NCI-H2107 treated with DMSO at 0.1 percent for 48 hours (cell line): Measurements from ENCODE around the gene RHO.
A peak's percentile ranks its signal among the peaks of the same experiment; 100 is the strongest.

Experiments used
- DNase-seq: peaks from one replicate; lab custom pipeline; 2025; ENCODE audit not compliant: unreplicated experiment; lab: John Stamatoyannopoulos, UW

Gene RHO

GRCh38 chr3:129519896-129520715 is 8.3 kb upstream of the RHO start:
- no peak for DNase-seq

DNA sequence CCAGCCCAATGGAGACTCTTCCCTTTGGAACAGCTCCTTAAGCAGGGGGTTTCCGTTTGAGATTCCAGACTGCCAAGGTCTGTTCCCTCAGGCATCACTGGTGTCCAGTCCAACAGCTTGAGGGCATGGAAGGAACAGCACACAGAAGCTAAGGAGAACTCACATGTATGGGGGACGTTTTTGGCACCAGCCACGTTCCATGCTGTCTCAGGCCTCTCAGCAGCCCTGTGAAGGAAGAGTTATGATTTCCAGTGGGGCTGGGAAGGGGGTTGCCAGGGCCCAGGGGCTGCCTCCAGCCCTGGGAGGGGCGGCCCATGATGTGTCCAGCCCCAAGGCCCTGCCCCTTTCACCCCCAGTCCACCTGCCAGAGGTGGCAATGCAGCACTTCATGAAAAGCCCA is 7.5 kb upstream of the RHO start:
- no peak for DNase-seq

DNA sequence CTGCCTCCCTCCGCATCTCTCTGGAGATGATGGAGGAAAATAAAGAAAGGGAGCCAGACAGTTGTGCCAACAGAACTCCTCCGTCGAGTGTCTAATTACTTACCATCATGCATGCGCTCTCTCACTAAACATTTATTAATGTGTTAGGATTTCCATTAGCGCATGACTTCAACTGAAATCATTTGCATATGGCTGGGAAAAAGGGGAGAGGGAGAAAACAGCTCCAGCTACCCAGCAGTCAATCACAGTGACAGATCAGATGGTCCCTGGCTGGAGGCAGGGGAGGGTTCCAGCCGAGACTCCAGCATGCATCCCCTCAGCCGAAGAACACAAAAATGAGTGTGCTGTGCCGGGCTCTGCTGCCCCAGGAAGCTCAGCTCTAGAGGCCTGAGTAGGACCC is 6.8 kb upstream of the RHO start:
- no peak for DNase-seq

DNA sequence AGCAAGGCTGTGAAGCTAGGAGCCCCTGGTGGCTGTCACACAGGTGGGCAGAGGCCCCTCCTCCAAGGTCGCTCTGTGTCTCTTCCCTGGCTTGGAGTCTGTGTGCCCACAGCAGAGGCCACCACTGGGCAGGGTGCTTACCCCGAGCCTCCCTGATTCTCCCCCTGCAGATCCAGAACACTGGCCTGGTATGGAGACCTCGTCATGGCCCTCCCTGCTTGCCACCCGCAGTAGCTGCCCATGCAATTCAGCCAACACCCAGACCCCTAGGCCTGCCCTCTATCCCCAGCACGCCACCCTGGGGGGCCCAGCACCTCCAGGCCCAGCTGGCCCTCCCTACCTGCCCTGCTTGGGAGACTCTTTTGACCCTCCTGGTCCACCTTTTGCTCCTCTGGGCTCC is 5.5 kb upstream of the RHO start:
- DNase-seq, result no peak

- DNase-seq, result no peak
These were observed 4.4 kb upstream of the RHO start for GRCh38 chr3:129524081-129524480.

DNA sequence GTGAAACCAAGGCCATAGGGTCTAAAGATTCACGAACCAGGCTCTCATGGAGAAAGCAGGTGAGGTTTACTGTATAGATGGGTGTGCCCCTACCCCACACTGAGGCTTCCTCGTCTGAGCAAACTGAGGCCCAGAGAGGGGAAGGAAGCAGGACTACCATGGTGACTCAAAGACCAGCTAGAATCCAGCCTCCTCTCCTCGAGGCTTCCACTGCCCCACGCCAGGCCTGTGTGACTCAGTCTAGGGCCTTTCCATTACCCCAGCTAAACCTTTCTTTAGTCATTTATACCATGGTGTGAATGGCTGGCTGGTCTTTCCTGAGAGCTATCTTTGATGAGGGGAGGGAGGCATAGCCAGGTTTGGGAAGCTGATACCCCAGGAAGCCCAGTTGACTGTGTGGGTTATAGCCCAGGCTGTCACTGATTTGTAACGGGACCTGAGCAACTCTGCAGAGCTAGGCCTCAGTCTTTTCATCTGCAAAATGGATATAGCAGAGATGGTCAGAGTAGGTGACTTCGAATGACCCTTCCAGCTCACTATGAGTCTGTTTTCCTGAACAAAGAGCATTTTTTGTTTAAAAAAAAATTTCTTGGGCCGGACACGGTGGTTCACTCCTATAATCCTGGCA is 3.0 kb upstream of the RHO start:
- no peak for DNase-seq

- DNase-seq, result peak; percentile 42
These were observed 2.1 kb upstream of the RHO start for GRCh38 chr3:129526121-129526900.

- no peak for DNase-seq
These were observed 1.2 kb upstream of the RHO start for GRCh38 chr3:129527262-129527661.

DNA sequence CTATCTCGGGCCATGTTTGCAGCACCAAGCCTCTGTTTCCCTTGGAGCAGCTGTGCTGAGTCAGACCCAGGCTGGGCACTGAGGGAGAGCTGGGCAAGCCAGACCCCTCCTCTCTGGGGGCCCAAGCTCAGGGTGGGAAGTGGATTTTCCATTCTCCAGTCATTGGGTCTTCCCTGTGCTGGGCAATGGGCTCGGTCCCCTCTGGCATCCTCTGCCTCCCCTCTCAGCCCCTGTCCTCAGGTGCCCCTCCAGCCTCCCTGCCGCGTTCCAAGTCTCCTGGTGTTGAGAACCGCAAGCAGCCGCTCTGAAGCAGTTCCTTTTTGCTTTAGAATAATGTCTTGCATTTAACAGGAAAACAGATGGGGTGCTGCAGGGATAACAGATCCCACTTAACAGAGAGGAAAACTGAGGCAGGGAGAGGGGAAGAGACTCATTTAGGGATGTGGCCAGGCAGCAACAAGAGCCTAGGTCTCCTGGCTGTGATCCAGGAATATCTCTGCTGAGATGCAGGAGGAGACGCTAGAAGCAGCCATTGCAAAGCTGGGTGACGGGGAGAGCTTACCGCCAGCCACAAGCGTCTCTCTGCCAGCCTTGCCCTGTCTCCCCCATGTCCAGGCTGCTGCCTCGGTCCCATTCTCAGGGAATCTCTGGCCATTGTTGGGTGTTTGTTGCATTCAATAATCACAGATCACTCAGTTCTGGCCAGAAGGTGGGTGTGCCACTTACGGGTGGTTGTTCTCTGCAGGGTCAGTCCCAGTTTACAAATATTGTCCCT is 1.2 kb downstream of the RHO start:
- no peak for DNase-seq

DNA sequence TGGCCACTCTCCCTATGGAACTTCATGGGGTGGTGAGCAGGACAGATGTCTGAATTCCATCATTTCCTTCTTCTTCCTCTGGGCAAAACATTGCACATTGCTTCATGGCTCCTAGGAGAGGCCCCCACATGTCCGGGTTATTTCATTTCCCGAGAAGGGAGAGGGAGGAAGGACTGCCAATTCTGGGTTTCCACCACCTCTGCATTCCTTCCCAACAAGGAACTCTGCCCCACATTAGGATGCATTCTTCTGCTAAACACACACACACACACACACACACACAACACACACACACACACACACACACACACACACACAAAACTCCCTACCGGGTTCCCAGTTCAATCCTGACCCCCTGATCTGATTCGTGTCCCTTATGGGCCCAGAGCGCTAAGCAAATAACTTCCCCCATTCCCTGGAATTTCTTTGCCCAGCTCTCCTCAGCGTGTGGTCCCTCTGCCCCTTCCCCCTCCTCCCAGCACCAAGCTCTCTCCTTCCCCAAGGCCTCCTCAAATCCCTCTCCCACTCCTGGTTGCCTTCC is 1.9 kb downstream of the RHO start:
- DNase-seq, result no peak

- no peak for DNase-seq
These were observed 2.4 kb downstream of the RHO start for GRCh38 chr3:129530821-129531220.

GRCh38 chr3:129531699-129532098 is 3.3 kb downstream of the RHO start:
- no peak for DNase-seq

DNA sequence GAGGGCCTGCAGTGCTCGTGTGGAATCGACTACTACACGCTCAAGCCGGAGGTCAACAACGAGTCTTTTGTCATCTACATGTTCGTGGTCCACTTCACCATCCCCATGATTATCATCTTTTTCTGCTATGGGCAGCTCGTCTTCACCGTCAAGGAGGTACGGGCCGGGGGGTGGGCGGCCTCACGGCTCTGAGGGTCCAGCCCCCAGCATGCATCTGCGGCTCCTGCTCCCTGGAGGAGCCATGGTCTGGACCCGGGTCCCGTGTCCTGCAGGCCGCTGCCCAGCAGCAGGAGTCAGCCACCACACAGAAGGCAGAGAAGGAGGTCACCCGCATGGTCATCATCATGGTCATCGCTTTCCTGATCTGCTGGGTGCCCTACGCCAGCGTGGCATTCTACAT is 3.8 kb downstream of the RHO start:
- DNase-seq, result no peak

GRCh38 chr3:129533406-129533805 is 5.0 kb downstream of the RHO start:
- DNase-seq, result no peak

- no peak for DNase-seq
These were observed 6.1 kb downstream of the RHO start for GRCh38 chr3:129534428-129535027.

DNA sequence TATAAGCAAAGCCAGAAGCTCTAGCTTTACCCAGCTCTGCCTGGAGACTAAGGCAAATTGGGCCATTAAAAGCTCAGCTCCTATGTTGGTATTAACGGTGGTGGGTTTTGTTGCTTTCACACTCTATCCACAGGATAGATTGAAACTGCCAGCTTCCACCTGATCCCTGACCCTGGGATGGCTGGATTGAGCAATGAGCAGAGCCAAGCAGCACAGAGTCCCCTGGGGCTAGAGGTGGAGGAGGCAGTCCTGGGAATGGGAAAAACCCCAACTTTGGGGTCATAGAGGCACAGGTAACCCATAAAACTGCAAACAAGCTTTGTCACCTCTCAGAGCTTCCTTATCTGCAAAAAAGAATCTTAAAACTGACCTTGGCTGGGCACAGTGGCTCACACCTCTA is 6.6 kb downstream of the RHO start:
- no peak for DNase-seq

DNA sequence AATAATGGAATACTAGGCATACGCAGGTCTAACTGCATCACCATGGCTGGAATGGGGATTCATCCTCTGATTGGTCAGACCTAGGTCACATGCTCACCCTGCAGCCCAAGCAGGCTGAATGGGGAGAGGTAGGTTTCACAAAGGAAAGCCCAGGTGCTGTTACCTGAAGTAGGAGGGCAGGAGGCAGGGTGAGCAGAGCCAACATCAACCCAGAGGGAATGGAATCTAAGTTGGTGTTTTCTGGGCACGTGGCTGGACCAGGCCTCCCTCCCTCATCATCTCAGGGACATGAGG is 7.9 kb downstream of the RHO start:
- DNase-seq, result peak; percentile 3

- DNase-seq, result no peak
These were observed 8.4 kb downstream of the RHO start for GRCh38 chr3:129536804-129537203.

DNA sequence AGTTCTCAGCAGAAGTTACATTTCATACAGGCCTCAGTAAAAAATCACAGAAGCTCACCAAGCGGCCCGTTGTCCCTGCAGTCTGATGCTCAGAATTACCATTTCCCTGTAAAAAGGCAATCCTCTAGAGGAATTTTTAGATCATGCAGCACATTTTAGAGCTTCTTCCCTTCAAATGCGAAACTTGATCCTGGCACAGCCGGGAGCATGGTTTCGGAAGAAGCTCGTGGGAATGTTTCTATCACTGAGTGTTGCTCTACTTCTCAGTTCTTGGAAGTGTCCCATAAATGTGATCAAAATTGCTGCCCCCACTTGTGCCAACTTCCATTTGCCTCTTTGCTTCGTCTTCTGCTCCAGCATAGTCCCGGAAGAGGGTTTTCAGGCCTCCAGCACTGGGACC is 10.8 kb downstream of the RHO start:
- DNase-seq, result no peak

GRCh38 chr3:129540776-129541516 is 12.5 kb downstream of the RHO start:
- DNase-seq, result no peak
